Measurements from ENCODE around the gene DNAH14.
A peak's percentile ranks its signal among the peaks of the same experiment; 100 is the strongest.
"Not testable (repeated sequence)": the region's sequence is repeated elsewhere in the genome, so short reads cannot be mapped to it uniquely, and the experiment has no call there.

The DNAH14 gene

GRCh38 chr1:224921354-224921753 lies 8.1 kb upstream of the DNAH14 start:
- no peak for DNase-seq (ENCODE audit: low read depth in 2 of 2)

GRCh38 chr1:224922404-224923164 lies 6.9 kb upstream of the DNAH14 start:
- peak; percentile 14 to 15 for DNase-seq (ENCODE audit: low read depth in 2 of 2)

- DNase-seq (ENCODE audit: low read depth in 2 of 2): no peak
Measured at GRCh38 chr1:224923726-224924125, 5.7 kb upstream of the DNAH14 start.

- DNase-seq (ENCODE audit: low read depth in 2 of 2): not testable (repeated sequence)
Measured at GRCh38 chr1:224927631-224928030, 1.8 kb upstream of the DNAH14 start.

- no peak for DNase-seq (ENCODE audit: low read depth in 2 of 2)
Measured at GRCh38 chr1:224928906-224929305, 569 bp upstream of the DNAH14 start.

GRCh38 chr1:224931605-224932004 lies 2.1 kb downstream of the DNAH14 start:
- no peak for DNase-seq (ENCODE audit: low read depth in 2 of 2)

- no peak for DNase-seq (ENCODE audit: low read depth in 2 of 2)
Measured at GRCh38 chr1:224932607-224933249, 3.3 kb downstream of the DNAH14 start.

GRCh38 chr1:224933584-224933983 lies 4.1 kb downstream of the DNAH14 start:
- DNase-seq (ENCODE audit: low read depth in 2 of 2): no peak

- no peak for DNase-seq (ENCODE audit: low read depth in 2 of 2)
Measured at GRCh38 chr1:224938652-224939051, 9.2 kb downstream of the DNAH14 start.

GRCh38 chr1:224939844-224940425 lies 10.5 kb downstream of the DNAH14 start:
- DNase-seq (ENCODE audit: low read depth in 2 of 2): no peak

GRCh38 chr1:224940735-224941134 lies 11.3 kb downstream of the DNAH14 start:
- DNase-seq (ENCODE audit: low read depth in 2 of 2): not testable (repeated sequence)

GRCh38 chr1:224945651-224946348 lies 16.3 kb downstream of the DNAH14 start:
- not testable (repeated sequence) for DNase-seq (ENCODE audit: low read depth in 2 of 2)

- not testable (repeated sequence) for DNase-seq (ENCODE audit: low read depth in 2 of 2)
Measured at GRCh38 chr1:224946349-224946691, 16.8 kb downstream of the DNAH14 start.

GRCh38 chr1:224957696-224958095 lies 28.2 kb downstream of the DNAH14 start:
- DNase-seq (ENCODE audit: low read depth in 2 of 2): no peak

GRCh38 chr1:224958490-224958889 lies 29.0 kb downstream of the DNAH14 start:
- no peak for DNase-seq (ENCODE audit: low read depth in 2 of 2)

GRCh38 chr1:224959115-224959514 lies 29.6 kb downstream of the DNAH14 start:
- no peak for DNase-seq (ENCODE audit: low read depth in 2 of 2)

- DNase-seq (ENCODE audit: low read depth in 2 of 2): no peak
Measured at GRCh38 chr1:224959656-224960055, 30.2 kb downstream of the DNAH14 start.

GRCh38 chr1:224980181-224980580 lies 50.7 kb downstream of the DNAH14 start:
- no peak for DNase-seq (ENCODE audit: low read depth in 2 of 2)

- not testable (repeated sequence) for DNase-seq (ENCODE audit: low read depth in 2 of 2)
Measured at GRCh38 chr1:224981922-224982354, 52.5 kb downstream of the DNAH14 start.

- no peak for DNase-seq (ENCODE audit: low read depth in 2 of 2)
Measured at GRCh38 chr1:224988042-224988441, 58.6 kb downstream of the DNAH14 start.

- DNase-seq (ENCODE audit: low read depth in 2 of 2): no peak
Measured at GRCh38 chr1:224989615-224990014, 60.1 kb downstream of the DNAH14 start.

- not testable (repeated sequence) for DNase-seq (ENCODE audit: low read depth in 2 of 2)
Measured at GRCh38 chr1:224991550-224991949, 62.1 kb downstream of the DNAH14 start.
